DMS53 (cell line): Measurements from ENCODE around the gene NOP14.
"Not testable (repeated sequence)": the region's sequence is repeated elsewhere in the genome, so short reads cannot be mapped to it uniquely, and the experiment has no call there.

Source experiments
- DNase-seq: peaks from one replicate; lab custom pipeline; 2025; lab: John Stamatoyannopoulos, UW

NOP14 gene

GRCh38 chr4:2961811-2962441 is 1.3 kb downstream of the NOP14 start:
- peak; percentile 75 for DNase-seq

GRCh38 chr4:2961421-2961810 is 1.8 kb downstream of the NOP14 start:
- DNase-seq, result peak; percentile 56

GRCh38 chr4:2960450-2960849 is 2.8 kb downstream of the NOP14 start:
- not testable (repeated sequence) for DNase-seq

GRCh38 chr4:2958446-2958845 is 4.8 kb downstream of the NOP14 start:
- DNase-seq, result no peak

GRCh38 chr4:2955186-2956044 is 7.8 kb downstream of the NOP14 start:
- not testable (repeated sequence) for DNase-seq

GRCh38 chr4:2954358-2955185 is 8.6 kb downstream of the NOP14 start:
- DNase-seq, result peak; percentile 69

GRCh38 chr4:2953496-2953895 is 9.7 kb downstream of the NOP14 start:
- no peak for DNase-seq

GRCh38 chr4:2950221-2950989 is 12.8 kb downstream of the NOP14 start:
- DNase-seq, result no peak

GRCh38 chr4:2949782-2950125 is 13.5 kb downstream of the NOP14 start:
- no peak for DNase-seq

GRCh38 chr4:2948895-2949781 is 14.1 kb downstream of the NOP14 start:
- peak; percentile 68 for DNase-seq

- no peak for DNase-seq
Measured at GRCh38 chr4:2947926-2948325, 15.3 kb downstream of the NOP14 start.

- no peak for DNase-seq
Measured at GRCh38 chr4:2946812-2947600, 16.2 kb downstream of the NOP14 start.

GRCh38 chr4:2945619-2946604 is 17.3 kb downstream of the NOP14 start:
- not testable (repeated sequence) for DNase-seq

GRCh38 chr4:2944586-2945526 is 18.4 kb downstream of the NOP14 start:
- DNase-seq, result no peak

- DNase-seq, result no peak
Measured at GRCh38 chr4:2944091-2944482, 19.1 kb downstream of the NOP14 start.

- DNase-seq, result no peak
Measured at GRCh38 chr4:2943364-2944090, 19.7 kb downstream of the NOP14 start.
